DMS114 treated with DMSO at 0.1 percent for 48 hours (cell line): ENCODE measurements around the gene OR2V1.
"Not testable (repeated sequence)": the region's sequence is repeated elsewhere in the genome, so short reads cannot be mapped to it uniquely, and the experiment has no call there.

ENCODE experiments used
- DNase-seq: peaks from one replicate; lab custom pipeline; 2025; ENCODE audit not compliant: unreplicated experiment; lab: John Stamatoyannopoulos, UW

OR2V1 gene

GRCh38 chr5:181130832-181131496, at the start of gene OR2V1:
Gene OR2V1, minus strand, starts transcription at chr5:181131169. Its CDS starts 5,865 bp downstream, at chr5:181125304.
- DNase-seq = no peak

GRCh38 chr5:181177559-181177958, 46.6 kb upstream of the OR2V1 start:
- DNase-seq = not testable (repeated sequence)

GRCh38 chr5:181176254-181176952, 45.4 kb upstream of the OR2V1 start:
- no peak for DNase-seq

- DNase-seq = no peak
These were observed 42.7 kb upstream of the OR2V1 start for GRCh38 chr5:181173420-181174342.

- no peak for DNase-seq
These were observed 42.1 kb upstream of the OR2V1 start for GRCh38 chr5:181173027-181173419.

GRCh38 chr5:181171782-181172181, 40.8 kb upstream of the OR2V1 start:
- no peak for DNase-seq

- DNase-seq = no peak
These were observed 40.0 kb upstream of the OR2V1 start for GRCh38 chr5:181170996-181171395.

- no peak for DNase-seq
These were observed 39.4 kb upstream of the OR2V1 start for GRCh38 chr5:181170237-181170825.

GRCh38 chr5:181169459-181170236, 38.7 kb upstream of the OR2V1 start:
- not testable (repeated sequence) for DNase-seq

- no peak for DNase-seq
These were observed 37.7 kb upstream of the OR2V1 start for GRCh38 chr5:181168595-181169118.

- DNase-seq = no peak
These were observed 37.0 kb upstream of the OR2V1 start for GRCh38 chr5:181167814-181168488.

GRCh38 chr5:181166812-181167733, 36.1 kb upstream of the OR2V1 start:
- no peak for DNase-seq

GRCh38 chr5:181164076-181164952, 33.3 kb upstream of the OR2V1 start:
- DNase-seq = no peak

GRCh38 chr5:181163487-181164075, 32.6 kb upstream of the OR2V1 start:
- no peak for DNase-seq

- no peak for DNase-seq
These were observed 30.7 kb upstream of the OR2V1 start for GRCh38 chr5:181161534-181162175.

- peak; percentile 49 for DNase-seq
These were observed 30.0 kb upstream of the OR2V1 start for GRCh38 chr5:181160755-181161533.
